Heart left ventricle (tissue), 16 donors: Measurements from ENCODE around the gene METTL25. TPM values are rescaled to one million over a fixed set of nuclear protein-coding genes. Genes with fewer than 3 reads are reported as not detected.

Experiments used
- ATAC-seq, 4 donors: fragments of 200-7000 bp; cut with Tn5 transposase; one replicate each; pipeline ENCODE4 v1.9.1; 2020 to 2022; ENCODE audit warnings: moderate library complexity in 4 of 4, mild to moderate bottlenecking in 3 of 4, moderate number of reproducible peaks in 1 of 4
- DNase-seq, 5 donors: peaks; one replicate each; pipeline ENCODE4 v3.0.0-alpha.2; 2020
- H3K27ac ChIP-seq, 12 donors: fragments of 200-600 bp; sonication (generic) in 4 of 12; one replicate each; pipeline versions ENCODE4 v1.5.0 to v1.8.0; 2016 to 2022; ENCODE audit warnings: mild to moderate bottlenecking in 2 of 12
- H3K27me3 ChIP-seq, 9 donors: fragments of 200-600 bp; sonication (generic) in 2 of 9; one replicate each; pipeline versions ENCODE4 v1.5.1 to v1.8.0; 2016 to 2022; ENCODE audit warnings: mild to moderate bottlenecking in 3 of 9
- H3K36me3 ChIP-seq, 9 donors: fragments of 200-600 bp; sonication (generic) in 2 of 9; one replicate each; pipeline versions ENCODE4 v1.5.0 to v1.8.0; 2018 to 2022; ENCODE audit warnings: mild to moderate bottlenecking in 2 of 9
- H3K4me1 ChIP-seq, 12 donors: fragments of 200-600 bp; sonication (generic) in 4 of 12; one replicate each; pipeline versions ENCODE4 v1.5.0 to v1.8.0; 2016 to 2022; ENCODE audit warnings: mild to moderate bottlenecking in 3 of 12
- H3K4me3 ChIP-seq, 12 donors: fragments of 200-600 bp; sonication (generic) in 4 of 12; one replicate each; pipeline versions ENCODE4 v1.5.0 to v1.8.0; 2017 to 2022; ENCODE audit warnings: mild to moderate bottlenecking in 9 of 12, moderate library complexity in 4 of 12
- H3K9me3 ChIP-seq, 12 donors: fragments of 200-600 bp; sonication (generic) in 4 of 12; one replicate each; pipeline versions ENCODE4 v1.5.0 to v1.8.0; 2016 to 2022; ENCODE audit warnings: mild to moderate bottlenecking in 1 of 12
- POLR2A ChIP-seq, 2 donors: fragments of 450-650 bp; IDR thresholded peaks; one replicate each; pipeline ENCODE4 v1.6.1; 2017; ENCODE audit warnings: antibody characterized with exemption in 2 of 2, mild to moderate bottlenecking in 2 of 2, moderate library complexity in 2 of 2
- WGBS, 4 donors: extraction: QIAGEN DNeasy Blood & Tissue Kit in 2 of 4; methylation state at CpG; one replicate each; pipeline versions ENCODE4 v1.1.5 to v1.1.7; 2013 to 2018; 5-methylcytosine and 5-hydroxymethylcytosine counted together
- intact Hi-C, 10 donors: fragments of 100-400 bp; cut with DNase I; formaldehyde crosslinking; loops; one replicate each; pipeline versions ENCODE4 v1.11.1 to v1.14.2; 2022
- polyA plus RNA-seq, 2 donors: library from polyadenylated mRNA; stranded (reverse); fragments of 200-250 nt; gene quantifications; one replicate each; pipeline ENCODE4 v1.2.3, GENCODE V29; 2013
- total RNA-seq, 9 donors: library from RNA; depleted of rRNA in 2 of 9; stranded (reverse); fragments of >200 nt in 2 of 9; fragmentation: NEBNext Ultra II Directional in 3 of 9; extraction: Animal tissue kit (Norgen Biotek cat#: 25700) in 3 of 9; gene quantifications; one replicate each; pipeline versions ENCODE4 v1.1.0 to v1.2.4, GENCODE V29; 2016 to 2023
- TF ChIP-seq, protein P1 (sequence below), 12 donors: fragments of 200-600 bp; sonication (generic) in 4 of 12; IDR thresholded peaks; one replicate each; pipeline versions ENCODE4 v1.5.0 to v1.8.0; 2018 to 2022; ENCODE audit warnings: antibody characterized with exemption in 12 of 12, mild to moderate bottlenecking in 5 of 12
- donor health status: ischemic (EF 13 %, LVEDD 7.1; RV severe dilation, severe dysfunction).
- donor health status: healthy with polysubstance abuse.
- donor health status: DM: no; HTN: yes; CAD: no.
- donor health status: DM: no; HTN: no; CAD: no.
- donor health status: ischemic (EF 25% LVEDD 6.9; RV normal size, moderate dysfunction).
- donor health status: ischemic (EF 25% LVEDD 5.7; RV mildly dilated, moderate dysfunction).
- donor health status: healthy.
- donor health status: DM: yes; HTN: yes; CAD: no.
- donor health status: ischemic (EF 35%, LVEDD 5.7; RV mildly dilated, moderate dysfunction).
- donor health status: nonischemic (EF 11% LVEDD 7.7; RV severe dilation, severe dysfunction).
- donor health status: DM: yes; HTN: yes; CAD: no.
- donor health status: PGD.
- donor health status: ischemic (EF 29% LVEDD 5.4; RV normal size, mild dysfunction).
- donor health status: nonischemic (EF 23%, LVEDD 6.1; RV moderate dilation, normal function).

Gene METTL25
- total and polyA plus RNA-seq, 11 donors, result 2.2 to 19.6 (median 11.5) TPM

DNA sequence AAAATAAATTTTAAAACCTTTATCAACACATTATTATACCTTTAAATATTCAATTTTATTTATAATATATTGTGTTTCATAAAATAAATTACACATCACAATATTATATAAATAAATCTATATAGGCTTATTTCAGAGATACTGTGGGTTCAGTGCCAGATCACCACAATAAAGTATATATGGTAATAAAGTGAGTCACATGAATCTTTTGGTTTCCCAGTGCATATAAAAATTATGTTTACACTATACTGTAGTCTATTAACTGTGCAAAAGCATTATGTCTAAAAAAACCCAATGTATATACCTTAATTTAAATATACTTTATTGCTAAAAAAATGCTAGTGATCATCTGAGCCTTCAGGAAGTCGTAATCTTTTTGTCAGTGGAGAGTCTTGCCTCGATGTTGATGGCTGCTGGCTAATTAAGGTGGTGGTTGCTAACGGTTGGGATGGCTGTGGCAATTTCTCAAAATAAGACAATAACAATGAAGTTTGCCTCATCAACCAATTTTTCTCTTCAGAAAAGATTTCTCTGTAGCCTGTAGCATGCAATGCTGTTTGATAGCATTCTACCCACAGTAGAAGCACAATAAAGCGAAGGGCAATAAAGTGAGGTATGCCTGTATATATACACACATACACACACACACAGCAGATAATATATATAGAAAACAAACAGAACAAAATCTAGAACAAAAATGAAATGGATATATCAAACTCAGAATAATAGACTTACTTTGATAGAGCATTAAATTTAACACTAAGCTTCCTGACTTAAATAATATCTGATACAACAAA, 32.6 kb upstream of the METTL25 start:
- TF ChIP-seq, protein P1, sequence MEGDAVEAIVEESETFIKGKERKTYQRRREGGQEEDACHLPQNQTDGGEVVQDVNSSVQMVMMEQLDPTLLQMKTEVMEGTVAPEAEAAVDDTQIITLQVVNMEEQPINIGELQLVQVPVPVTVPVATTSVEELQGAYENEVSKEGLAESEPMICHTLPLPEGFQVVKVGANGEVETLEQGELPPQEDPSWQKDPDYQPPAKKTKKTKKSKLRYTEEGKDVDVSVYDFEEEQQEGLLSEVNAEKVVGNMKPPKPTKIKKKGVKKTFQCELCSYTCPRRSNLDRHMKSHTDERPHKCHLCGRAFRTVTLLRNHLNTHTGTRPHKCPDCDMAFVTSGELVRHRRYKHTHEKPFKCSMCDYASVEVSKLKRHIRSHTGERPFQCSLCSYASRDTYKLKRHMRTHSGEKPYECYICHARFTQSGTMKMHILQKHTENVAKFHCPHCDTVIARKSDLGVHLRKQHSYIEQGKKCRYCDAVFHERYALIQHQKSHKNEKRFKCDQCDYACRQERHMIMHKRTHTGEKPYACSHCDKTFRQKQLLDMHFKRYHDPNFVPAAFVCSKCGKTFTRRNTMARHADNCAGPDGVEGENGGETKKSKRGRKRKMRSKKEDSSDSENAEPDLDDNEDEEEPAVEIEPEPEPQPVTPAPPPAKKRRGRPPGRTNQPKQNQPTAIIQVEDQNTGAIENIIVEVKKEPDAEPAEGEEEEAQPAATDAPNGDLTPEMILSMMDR (IDR thresholded peaks at IDR 0.05), result no peak
- no peak for TF ChIP-seq POLR2A (IDR thresholded peaks at IDR 0.05)
- DNase-seq, result no peak
- Histone ChIP-seq H3K4me3 (no peak overlapping the region), H3K27ac (no peak overlapping the region), H3K4me1 (no peaks in the 10 kb centered on the region), H3K27me3 (no peaks in the 10 kb centered on the region), H3K36me3 (no peaks in the 10 kb centered on the region), H3K9me3 (no peaks in the 10 kb centered on the region)
- intact Hi-C loops, result loop anchor here in 8 of 10 donors (2.0 to 5.0 kb wide), 3 partner anchors 678 to 683 kb away; no protein-coding TSS in a partner anchor
- WGBS, 4 donors, result 66 to 69% (median 67%) methylated on average over 4 of the region's 4 CpGs
- ATAC-seq, result no peak

DNA sequence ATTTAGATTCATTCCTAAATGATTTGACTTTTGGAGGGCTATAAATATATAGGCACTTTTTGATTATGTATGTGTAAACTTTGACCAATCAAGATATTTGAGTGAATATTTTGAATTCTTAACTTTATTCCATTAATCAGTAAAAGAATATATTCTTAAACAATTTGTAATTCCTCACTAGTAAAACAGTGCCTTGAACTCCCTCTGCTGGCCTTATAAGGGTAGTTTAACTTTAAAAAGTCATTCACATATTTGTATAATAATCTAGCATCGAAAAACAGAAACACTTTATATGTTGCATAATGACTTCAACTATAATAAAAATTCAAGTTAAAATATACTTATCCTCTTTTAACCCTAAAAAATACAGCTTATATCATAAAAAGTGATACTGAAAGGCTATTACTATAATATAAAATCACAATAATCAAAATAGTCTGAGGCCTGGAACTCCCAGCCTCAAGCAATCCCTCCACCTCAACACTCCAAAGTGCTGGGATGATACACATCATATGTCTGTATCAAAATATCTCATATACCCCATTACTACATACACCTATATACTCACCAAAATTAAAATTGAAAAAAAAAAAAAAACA, 31.3 kb upstream of the METTL25 start:
- H3K27ac ChIP-seq, result no peak overlapping the region
- ATAC-seq, result no peak
- WGBS, 4 donors, result 21 to 28% (median 24%) methylated on average over 1 of the region's 1 CpG
- H3K4me1 ChIP-seq, result no peaks in the 10 kb centered on the region
- no peaks in the 10 kb centered on the region for H3K9me3 ChIP-seq
- intact Hi-C loops, result loop anchor here in 8 of 10 donors (2.0 to 5.0 kb wide), 3 partner anchors 680 to 685 kb away; no protein-coding TSS in a partner anchor
- no peak for DNase-seq
- no peak for TF ChIP-seq POLR2A (IDR thresholded peaks at IDR 0.05)
- TF ChIP-seq, protein P1 (IDR thresholded peaks at IDR 0.05), result peak; percentile 15 to 63 (median 48)
- H3K4me3 ChIP-seq, result no peak overlapping the region
- H3K27me3 ChIP-seq, result no peaks in the 10 kb centered on the region
- no peaks in the 10 kb centered on the region for H3K36me3 ChIP-seq

DNA sequence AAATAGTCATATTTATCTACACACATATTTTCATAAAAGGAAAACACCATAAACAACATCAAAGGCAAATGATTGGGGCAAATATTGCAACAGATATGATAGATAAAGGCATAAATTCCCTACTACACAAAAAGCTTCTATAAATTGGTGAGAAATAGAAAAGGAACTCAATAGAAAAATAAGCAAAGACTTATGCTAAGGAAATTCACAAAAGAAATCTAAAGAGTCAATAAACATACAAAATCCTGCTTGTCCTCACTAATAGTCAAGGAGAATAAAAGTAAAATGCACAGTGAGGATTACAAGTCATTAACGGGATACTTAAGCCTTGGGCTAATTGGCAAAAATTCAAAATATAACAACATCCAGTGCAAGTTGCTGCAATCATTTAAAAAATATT, 30.5 kb upstream of the METTL25 start:
- Histone ChIP-seq H3K27ac (no peak overlapping the region), H3K4me1 (no peaks in the 10 kb centered on the region), H3K4me3 (no peak overlapping the region), H3K27me3 (no peaks in the 10 kb centered on the region), H3K36me3 (no peaks in the 10 kb centered on the region), H3K9me3 (no peaks in the 10 kb centered on the region)
- DNase-seq, result no peak
- intact Hi-C loops, result loop anchor here in 8 of 10 donors (2.0 to 5.0 kb wide), 3 partner anchors 681 to 686 kb away; no protein-coding TSS in a partner anchor
- ATAC-seq, result no peak
- 60 to 82% (median 72%) methylated on average over 1 of the region's 1 CpG for WGBS, 4 donors
- TF ChIP-seq, protein P1 (IDR thresholded peaks at IDR 0.05), result no peak

DNA sequence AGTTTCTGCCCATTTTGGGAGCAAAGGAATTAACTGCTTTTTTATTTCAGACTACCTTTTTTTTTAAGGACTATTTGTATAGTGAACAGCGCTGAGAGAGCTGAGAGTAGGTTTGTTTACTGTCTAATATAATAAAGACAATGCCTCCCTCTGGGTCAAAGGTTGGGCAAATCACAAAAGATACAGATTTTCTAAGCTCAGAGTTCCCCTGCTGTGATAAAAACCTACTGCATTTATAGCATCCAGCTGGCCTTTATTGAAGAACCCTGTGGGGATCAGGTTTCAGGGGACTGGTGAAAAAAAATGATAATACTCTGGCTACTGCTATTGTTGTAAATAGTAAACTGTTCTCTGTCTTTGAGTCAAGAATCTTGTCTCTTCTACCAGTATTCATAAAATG, 28.8 kb upstream of the METTL25 start:
- H3K9me3 ChIP-seq, result no peaks in the 10 kb centered on the region
- no peak overlapping the region for H3K27ac ChIP-seq
- H3K36me3 ChIP-seq, result no peaks in the 10 kb centered on the region
- ATAC-seq (no peak), DNase-seq (no peak)
- no peak overlapping the region for H3K4me3 ChIP-seq
- H3K27me3 ChIP-seq, result no peaks in the 10 kb centered on the region
- TF ChIP-seq, protein P1 (IDR thresholded peaks at IDR 0.05), result no peak
- no peaks in the 10 kb centered on the region for H3K4me1 ChIP-seq
- intact Hi-C loops, result loop anchor here in 6 of 10 donors (5.0 kb wide), 2 partner anchors 682 to 687 kb away; no protein-coding TSS in a partner anchor
- WGBS, 4 donors, result 37 to 47% (median 44%) methylated on average over 1 of the region's 1 CpG
